ENCODE data around the gene TESMIN.

TESMIN gene

DNA sequence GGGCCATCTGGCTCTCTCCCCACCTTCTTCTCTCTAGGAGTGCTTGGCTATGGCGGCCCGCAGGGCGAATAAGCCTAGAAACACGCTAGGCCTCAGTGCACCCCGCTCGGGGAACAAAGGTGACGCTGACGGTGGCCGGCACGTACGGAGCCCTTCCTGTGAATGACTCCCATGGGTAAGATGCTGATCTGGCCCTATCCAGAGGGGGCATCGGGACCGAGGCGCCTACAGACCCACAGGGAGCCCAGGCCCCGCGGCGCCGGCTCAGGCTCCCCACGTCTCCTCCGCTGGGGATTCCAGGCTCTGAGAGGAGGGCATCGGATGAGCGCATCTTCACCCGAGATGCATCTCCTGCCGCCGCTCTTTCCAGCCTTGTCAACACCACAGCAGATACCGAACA lies 31.4 kb upstream of the TESMIN start:
- no peak overlapping the region for H3K27ac ChIP-seq
- TF ChIP-seq, protein P1, sequence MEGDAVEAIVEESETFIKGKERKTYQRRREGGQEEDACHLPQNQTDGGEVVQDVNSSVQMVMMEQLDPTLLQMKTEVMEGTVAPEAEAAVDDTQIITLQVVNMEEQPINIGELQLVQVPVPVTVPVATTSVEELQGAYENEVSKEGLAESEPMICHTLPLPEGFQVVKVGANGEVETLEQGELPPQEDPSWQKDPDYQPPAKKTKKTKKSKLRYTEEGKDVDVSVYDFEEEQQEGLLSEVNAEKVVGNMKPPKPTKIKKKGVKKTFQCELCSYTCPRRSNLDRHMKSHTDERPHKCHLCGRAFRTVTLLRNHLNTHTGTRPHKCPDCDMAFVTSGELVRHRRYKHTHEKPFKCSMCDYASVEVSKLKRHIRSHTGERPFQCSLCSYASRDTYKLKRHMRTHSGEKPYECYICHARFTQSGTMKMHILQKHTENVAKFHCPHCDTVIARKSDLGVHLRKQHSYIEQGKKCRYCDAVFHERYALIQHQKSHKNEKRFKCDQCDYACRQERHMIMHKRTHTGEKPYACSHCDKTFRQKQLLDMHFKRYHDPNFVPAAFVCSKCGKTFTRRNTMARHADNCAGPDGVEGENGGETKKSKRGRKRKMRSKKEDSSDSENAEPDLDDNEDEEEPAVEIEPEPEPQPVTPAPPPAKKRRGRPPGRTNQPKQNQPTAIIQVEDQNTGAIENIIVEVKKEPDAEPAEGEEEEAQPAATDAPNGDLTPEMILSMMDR (conservative IDR thresholded peaks at IDR 0.05): no peak
- TF ChIP-seq ZFX (IDR thresholded peaks at IDR 0.05): no peak

GRCh38 chr11:68780829-68781228 lies 29.5 kb upstream of the TESMIN start:
- H3K27ac ChIP-seq: no peak overlapping the region
- no peak for TF ChIP-seq ZFX (IDR thresholded peaks at IDR 0.05)

- TF ChIP-seq ZFX (IDR thresholded peaks at IDR 0.05): no peak
- TF ChIP-seq, protein P1 (conservative IDR thresholded peaks at IDR 0.05): no peak
- H3K27ac ChIP-seq: no peak overlapping the region
Measured at GRCh38 chr11:68778205-68778604, 26.9 kb upstream of the TESMIN start.

GRCh38 chr11:68776442-68777235 lies 25.3 kb upstream of the TESMIN start:
- no peak overlapping the region for H3K27ac ChIP-seq
- TF ChIP-seq ZFX (IDR thresholded peaks at IDR 0.05): no peak
- TF ChIP-seq, protein P1 (conservative IDR thresholded peaks at IDR 0.05): no peak

- TF ChIP-seq ZFX (IDR thresholded peaks at IDR 0.05): no peak
- TF ChIP-seq, protein P1 (conservative IDR thresholded peaks at IDR 0.05): no peak
- H3K27ac ChIP-seq: no peak overlapping the region
Measured at GRCh38 chr11:68775951-68776388, 24.6 kb upstream of the TESMIN start.

- H3K27ac ChIP-seq: no peak overlapping the region
- TF ChIP-seq ZFX (IDR thresholded peaks at IDR 0.05): no peak
- TF ChIP-seq, protein P1 (conservative IDR thresholded peaks at IDR 0.05): no peak
Measured at GRCh38 chr11:68774194-68774585, 22.9 kb upstream of the TESMIN start.

- H3K27ac ChIP-seq: no peak overlapping the region
- TF ChIP-seq, protein P1 (conservative IDR thresholded peaks at IDR 0.05): no peak
- TF ChIP-seq ZFX (IDR thresholded peaks at IDR 0.05): no peak
Measured at GRCh38 chr11:68773521-68774193, 22.3 kb upstream of the TESMIN start.
